ENCODE data around the gene LRP6. TPM values are rescaled to one million over a fixed set of nuclear protein-coding genes. Genes with fewer than 3 reads are reported as not detected.

The LRP6 gene
- total RNA-seq, 1 experiment from 2014 or later = 22.0 TPM

DNA sequence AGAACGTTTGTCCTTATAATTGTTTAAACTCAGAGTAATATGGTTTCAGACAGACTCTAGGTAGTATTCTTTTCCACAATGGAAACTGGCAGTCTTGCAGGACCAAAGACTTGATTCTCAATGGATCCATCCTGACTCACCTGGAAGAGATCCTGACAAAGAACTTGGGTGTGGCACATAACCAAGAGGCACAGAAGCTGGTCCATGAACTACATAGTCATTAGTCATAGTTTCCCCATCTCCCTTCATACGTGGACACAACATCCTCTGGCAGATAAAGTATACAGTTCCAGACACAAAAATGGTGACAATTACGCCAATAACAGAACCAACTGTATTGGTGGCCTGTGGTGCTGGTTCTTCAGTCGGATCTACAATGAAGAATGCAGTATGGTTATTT lies 140.3 kb downstream of the LRP6 start:
- no peak overlapping the region for H3K27ac ChIP-seq (ENCODE audit: low read length)
- POLR2A ChIA-PET = no interaction called here
- CTCF ChIA-PET = no interaction called here
- in situ Hi-C loops (cut with HindIII; ENCODE audit: low pct_unique_long_range_greater_than_20kb, low sequenced_read_pairs) = no loop called here
- intact Hi-C loops (cut with micrococcal nuclease; ENCODE audit: unreplicated experiment) = no loop called here
- no peaks in the 10 kb centered on the region for H3K4me1 ChIP-seq (ENCODE audit: control insufficient read depth, insufficient read depth, low read length)
- BruUV-seq (replicated peaks) = no TSS peak
- DNase-seq (ENCODE audit: low read depth, low spot score) = no peak
- no peaks in the 10 kb centered on the region for H3K27me3 ChIP-seq (ENCODE audit: control insufficient read depth, insufficient read depth, low read length)
- no peaks in the 10 kb centered on the region; the same call in 1 of the 2 replicates for H3K36me3 ChIP-seq (ENCODE audit: control insufficient read depth, insufficient read depth, low read length)
- ATAC-seq = no peak
- no peak overlapping the region for H3K4me3 ChIP-seq (ENCODE audit: low read depth in 2 of 2, low read length in 2 of 2)
- no peaks in the 10 kb centered on the region for H3K9me3 ChIP-seq (ENCODE audit: control insufficient read depth, insufficient read depth, low read depth, low read length)
- TF ChIP-seq TCF7L2 (IDR thresholded peaks at IDR 0.05; ENCODE audit: low read depth, low read length) = no peak
- TF ChIP-seq, protein P1, sequence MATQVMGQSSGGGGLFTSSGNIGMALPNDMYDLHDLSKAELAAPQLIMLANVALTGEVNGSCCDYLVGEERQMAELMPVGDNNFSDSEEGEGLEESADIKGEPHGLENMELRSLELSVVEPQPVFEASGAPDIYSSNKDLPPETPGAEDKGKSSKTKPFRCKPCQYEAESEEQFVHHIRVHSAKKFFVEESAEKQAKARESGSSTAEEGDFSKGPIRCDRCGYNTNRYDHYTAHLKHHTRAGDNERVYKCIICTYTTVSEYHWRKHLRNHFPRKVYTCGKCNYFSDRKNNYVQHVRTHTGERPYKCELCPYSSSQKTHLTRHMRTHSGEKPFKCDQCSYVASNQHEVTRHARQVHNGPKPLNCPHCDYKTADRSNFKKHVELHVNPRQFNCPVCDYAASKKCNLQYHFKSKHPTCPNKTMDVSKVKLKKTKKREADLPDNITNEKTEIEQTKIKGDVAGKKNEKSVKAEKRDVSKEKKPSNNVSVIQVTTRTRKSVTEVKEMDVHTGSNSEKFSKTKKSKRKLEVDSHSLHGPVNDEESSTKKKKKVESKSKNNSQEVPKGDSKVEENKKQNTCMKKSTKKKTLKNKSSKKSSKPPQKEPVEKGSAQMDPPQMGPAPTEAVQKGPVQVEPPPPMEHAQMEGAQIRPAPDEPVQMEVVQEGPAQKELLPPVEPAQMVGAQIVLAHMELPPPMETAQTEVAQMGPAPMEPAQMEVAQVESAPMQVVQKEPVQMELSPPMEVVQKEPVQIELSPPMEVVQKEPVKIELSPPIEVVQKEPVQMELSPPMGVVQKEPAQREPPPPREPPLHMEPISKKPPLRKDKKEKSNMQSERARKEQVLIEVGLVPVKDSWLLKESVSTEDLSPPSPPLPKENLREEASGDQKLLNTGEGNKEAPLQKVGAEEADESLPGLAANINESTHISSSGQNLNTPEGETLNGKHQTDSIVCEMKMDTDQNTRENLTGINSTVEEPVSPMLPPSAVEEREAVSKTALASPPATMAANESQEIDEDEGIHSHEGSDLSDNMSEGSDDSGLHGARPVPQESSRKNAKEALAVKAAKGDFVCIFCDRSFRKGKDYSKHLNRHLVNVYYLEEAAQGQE (IDR thresholded peaks at IDR 0.05; ENCODE audit: insufficient read depth in 1 of 2, low read depth in 2 of 2, low read length in 1 of 2) = no peak
- TF ChIP-seq, protein P2, sequence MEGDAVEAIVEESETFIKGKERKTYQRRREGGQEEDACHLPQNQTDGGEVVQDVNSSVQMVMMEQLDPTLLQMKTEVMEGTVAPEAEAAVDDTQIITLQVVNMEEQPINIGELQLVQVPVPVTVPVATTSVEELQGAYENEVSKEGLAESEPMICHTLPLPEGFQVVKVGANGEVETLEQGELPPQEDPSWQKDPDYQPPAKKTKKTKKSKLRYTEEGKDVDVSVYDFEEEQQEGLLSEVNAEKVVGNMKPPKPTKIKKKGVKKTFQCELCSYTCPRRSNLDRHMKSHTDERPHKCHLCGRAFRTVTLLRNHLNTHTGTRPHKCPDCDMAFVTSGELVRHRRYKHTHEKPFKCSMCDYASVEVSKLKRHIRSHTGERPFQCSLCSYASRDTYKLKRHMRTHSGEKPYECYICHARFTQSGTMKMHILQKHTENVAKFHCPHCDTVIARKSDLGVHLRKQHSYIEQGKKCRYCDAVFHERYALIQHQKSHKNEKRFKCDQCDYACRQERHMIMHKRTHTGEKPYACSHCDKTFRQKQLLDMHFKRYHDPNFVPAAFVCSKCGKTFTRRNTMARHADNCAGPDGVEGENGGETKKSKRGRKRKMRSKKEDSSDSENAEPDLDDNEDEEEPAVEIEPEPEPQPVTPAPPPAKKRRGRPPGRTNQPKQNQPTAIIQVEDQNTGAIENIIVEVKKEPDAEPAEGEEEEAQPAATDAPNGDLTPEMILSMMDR (IDR thresholded peaks at IDR 0.05) = no peak
- no peak for TF ChIP-seq SIN3A (IDR thresholded peaks at IDR 0.05; ENCODE audit: borderline replicate concordance, insufficient read depth, low read depth, low read length)
- TF ChIP-seq POLR2AphosphoS5 (IDR thresholded peaks at IDR 0.05; ENCODE audit: low read depth, low read length) = no peak

DNA sequence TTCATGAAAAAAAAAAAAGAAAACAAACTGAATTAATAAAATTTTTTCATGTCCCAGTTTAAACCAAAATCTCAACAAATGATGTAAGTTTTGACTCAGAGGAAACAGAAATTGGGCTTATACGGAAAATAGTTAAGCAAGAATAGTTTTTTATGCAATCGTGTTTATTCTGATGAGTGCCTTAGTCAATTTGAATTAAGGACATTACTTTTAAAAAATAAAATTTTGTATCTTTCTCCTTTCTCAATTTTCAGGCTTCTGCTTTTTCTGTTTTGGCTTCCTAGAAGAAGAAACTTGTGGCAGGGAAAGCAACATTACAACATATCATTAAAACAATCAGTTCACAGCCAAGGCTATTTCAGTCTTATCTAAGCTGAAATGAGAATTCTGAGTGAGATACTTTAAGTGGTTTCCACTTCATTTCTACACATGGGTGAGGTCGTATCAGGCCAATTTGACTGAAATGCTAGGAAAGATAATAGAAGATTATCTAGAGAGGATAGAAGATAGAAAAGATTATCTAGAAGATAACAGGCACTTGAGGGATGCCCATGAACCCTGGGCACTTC lies 143.7 kb downstream of the LRP6 start:
- no peaks in the 10 kb centered on the region for H3K4me1 ChIP-seq (ENCODE audit: control insufficient read depth, insufficient read depth, low read length)
- no peak for TF ChIP-seq POLR2AphosphoS5 (IDR thresholded peaks at IDR 0.05; ENCODE audit: low read depth, low read length)
- no peak for TF ChIP-seq TCF7L2 (IDR thresholded peaks at IDR 0.05; ENCODE audit: low read depth, low read length)
- no peak for TF ChIP-seq SIN3A (IDR thresholded peaks at IDR 0.05; ENCODE audit: borderline replicate concordance, insufficient read depth, low read depth, low read length)
- TF ChIP-seq, protein P2 (IDR thresholded peaks at IDR 0.05) = no peak
- TF ChIP-seq, protein P1 (IDR thresholded peaks at IDR 0.05; ENCODE audit: insufficient read depth in 1 of 2, low read depth in 2 of 2, low read length in 1 of 2) = no peak
- intact Hi-C loops (cut with micrococcal nuclease; ENCODE audit: unreplicated experiment) (no loop called here), in situ Hi-C loops (cut with HindIII; ENCODE audit: low pct_unique_long_range_greater_than_20kb, low sequenced_read_pairs) (no loop called here)
- H3K27ac ChIP-seq (ENCODE audit: low read length) = no peak overlapping the region
- H3K4me3 ChIP-seq (ENCODE audit: low read depth in 2 of 2, low read length in 2 of 2) = no peak overlapping the region
- DNase-seq (ENCODE audit: low read depth, low spot score) (no peak), ATAC-seq (no peak)
- CTCF ChIA-PET = no interaction called here
- BruUV-seq (replicated peaks) = no TSS peak
- no peaks in the 10 kb centered on the region for H3K27me3 ChIP-seq (ENCODE audit: control insufficient read depth, insufficient read depth, low read length)
- no peaks in the 10 kb centered on the region for H3K9me3 ChIP-seq (ENCODE audit: control insufficient read depth, insufficient read depth, low read depth, low read length)
- no peaks in the 10 kb centered on the region; the same call in 1 of the 2 replicates for H3K36me3 ChIP-seq (ENCODE audit: control insufficient read depth, insufficient read depth, low read length)
- POLR2A ChIA-PET = no interaction called here

Measured in Panc1 (cell line).